Right hindlimb (tissue), 1 donor: ENCODE data around the gene MTFP1.
"Not testable (repeated sequence)": the region's sequence is repeated elsewhere in the genome, so short reads cannot be mapped to it uniquely, and the experiment has no call there.

ENCODE experiments used
- DNase-seq: peaks from one replicate; pipeline ENCODE4 v3.0.0-alpha.2; 2018

The MTFP1 gene, protein sequence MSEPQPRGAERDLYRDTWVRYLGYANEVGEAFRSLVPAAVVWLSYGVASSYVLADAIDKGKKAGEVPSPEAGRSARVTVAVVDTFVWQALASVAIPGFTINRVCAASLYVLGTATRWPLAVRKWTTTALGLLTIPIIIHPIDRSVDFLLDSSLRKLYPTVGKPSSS

DNA sequence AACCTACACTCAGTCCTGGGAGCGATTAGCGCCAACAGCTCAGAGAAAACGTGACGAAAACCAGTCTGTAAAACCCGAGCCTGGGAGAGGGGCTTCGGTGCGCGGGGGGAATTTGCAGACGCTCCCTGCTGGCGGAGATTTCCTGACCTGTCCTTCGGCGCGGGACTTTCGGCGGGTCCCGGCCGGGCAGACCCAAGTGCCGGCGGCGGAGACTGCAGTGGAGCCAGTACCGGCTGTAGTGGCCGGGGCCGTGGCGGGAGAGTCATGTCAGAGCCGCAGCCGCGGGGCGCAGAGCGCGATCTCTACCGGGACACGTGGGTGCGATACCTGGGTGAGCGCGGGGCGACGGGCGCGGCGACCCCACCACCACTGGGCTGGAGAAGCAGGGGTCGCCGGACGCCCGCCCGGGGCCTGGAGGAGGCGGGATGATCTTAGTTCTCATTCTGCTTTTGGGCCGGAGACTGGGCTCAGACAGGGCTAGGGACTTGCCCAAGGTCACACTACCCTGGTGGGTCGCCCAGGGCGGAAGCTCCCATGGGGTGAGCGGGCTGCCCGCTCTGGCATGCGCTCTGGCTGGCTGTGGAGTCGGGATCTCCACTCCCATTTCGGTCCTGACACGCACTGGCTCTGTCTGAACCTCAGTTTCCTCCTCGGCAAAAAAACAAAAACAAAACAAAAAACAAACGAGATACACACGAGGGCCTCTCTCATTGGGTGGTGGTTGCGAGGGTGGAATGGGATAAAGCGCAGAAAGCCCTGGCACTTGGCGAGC is at the start of gene MTFP1:
Gene MTFP1 (plus strand): TSS at position 153 of the 772 bp plus-strand sequence. CDS start 112 bp downstream, at position 265.
- peak; percentile 83 for DNase-seq

DNA sequence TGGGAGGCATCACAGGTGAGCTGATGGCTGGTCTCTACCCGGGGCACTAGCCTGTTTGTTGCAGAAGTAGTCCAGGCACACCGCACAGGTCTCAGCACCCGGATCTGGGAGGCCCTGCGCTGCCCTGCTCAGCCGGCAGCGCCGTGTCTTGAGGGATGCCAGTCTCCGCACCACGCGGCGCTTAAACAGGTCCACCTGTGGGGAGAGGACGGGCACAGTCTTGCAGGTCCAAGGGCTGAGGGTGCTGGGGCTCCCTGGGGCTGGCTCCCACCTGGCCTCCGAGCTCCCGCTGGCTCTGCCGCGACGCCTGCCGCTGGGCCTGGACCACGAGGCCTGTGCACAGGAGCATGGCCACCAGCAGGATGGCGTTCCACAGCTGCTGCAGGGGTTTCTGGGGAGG is 45.6 kb upstream of the MTFP1 start:
- DNase-seq, result no peak

DNA sequence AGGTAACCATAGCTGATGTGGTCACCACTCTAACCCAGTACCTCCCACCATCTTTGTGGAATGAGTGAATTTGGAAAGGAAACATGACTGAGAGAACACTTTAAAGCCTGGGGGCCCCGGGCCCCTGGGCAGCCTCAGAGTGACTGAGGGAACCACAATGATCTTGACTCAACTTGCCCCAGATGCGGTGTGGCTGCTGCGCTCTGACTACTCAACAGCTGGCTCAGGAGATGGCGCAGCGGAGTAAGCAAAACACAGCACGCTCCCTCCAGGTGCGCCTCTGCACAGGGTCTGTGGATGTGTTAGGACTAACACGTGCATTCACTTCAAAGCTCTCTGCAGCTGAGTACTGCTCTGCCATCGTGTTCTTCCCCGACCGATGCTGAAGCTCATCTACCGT is 44.3 kb upstream of the MTFP1 start:
- DNase-seq, result no peak

- no peak for DNase-seq
Observed at GRCh38 chr22:30382340-30382739, 43.2 kb upstream of the MTFP1 start.

- no peak for DNase-seq
Observed at GRCh38 chr22:30383061-30383460, 42.5 kb upstream of the MTFP1 start.

- no peak for DNase-seq
Observed at GRCh38 chr22:30385942-30386341, 39.6 kb upstream of the MTFP1 start.

DNA sequence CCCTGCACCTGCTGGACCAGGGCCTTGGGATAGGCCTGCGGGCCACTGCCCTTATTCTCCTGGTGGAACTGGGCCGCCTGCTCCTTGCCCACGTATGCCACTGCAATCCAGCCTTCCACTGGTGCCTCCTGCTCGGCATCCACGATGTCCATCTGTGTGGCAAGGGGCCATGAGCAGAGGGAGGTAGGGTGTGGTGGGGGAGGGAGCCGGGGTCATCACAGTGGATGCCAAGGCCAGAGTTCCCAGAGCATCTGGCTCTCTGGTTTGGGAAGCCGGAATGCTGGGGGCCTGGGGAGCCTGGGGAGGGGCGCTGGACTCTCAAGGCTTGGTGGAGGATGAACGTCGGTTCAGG is 39.0 kb upstream of the MTFP1 start:
- no peak for DNase-seq

DNA sequence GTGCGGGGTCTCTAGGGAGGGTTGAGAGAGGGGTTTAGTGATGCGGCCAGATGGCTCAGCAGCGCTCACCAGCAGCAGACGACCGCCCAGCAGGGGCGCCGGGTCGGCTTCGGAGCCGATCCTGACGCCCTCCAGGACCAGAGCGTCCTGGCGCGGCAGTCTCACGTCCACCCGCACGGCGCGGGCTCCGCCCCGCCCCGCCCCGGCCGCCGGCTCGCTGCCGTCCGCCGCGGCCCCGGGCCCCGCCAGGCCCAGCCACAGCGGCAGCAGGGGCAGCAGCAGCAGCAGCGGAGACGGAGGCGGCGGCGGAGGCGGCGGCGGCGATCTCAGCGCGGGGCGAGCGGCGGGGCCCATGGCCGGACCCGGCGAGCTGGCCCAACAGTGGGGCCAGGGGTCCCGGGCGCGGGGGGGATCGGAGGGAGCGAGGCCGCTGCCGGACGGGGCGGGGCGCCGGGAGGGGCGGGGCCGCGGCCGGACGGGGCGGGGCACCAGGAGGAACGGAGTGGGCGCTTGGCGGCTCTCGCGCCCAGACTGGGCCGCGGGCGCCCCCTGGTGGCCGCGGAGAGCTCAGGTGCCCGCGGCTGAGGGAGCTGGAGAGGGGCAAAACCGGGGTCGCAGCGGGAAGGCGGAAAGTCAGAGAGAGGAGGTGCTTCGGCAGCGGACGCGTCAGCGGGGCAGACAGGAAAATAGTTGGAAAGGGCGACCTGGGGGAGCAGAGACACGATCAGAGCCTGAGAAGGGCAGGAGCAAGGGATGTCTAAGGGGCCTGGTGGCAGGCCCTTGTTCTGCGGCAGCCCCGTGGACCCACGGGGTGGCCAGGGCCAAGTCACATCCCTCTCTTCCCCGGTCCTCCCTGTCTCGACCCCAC is 38.4 kb upstream of the MTFP1 start, which contains the start of gene RNF215:
Gene RNF215 (minus strand): TSS at position 452 of the 868 bp plus-strand sequence. CDS start 98 bp downstream, at position 354.
- peak; percentile 90 for DNase-seq

DNA sequence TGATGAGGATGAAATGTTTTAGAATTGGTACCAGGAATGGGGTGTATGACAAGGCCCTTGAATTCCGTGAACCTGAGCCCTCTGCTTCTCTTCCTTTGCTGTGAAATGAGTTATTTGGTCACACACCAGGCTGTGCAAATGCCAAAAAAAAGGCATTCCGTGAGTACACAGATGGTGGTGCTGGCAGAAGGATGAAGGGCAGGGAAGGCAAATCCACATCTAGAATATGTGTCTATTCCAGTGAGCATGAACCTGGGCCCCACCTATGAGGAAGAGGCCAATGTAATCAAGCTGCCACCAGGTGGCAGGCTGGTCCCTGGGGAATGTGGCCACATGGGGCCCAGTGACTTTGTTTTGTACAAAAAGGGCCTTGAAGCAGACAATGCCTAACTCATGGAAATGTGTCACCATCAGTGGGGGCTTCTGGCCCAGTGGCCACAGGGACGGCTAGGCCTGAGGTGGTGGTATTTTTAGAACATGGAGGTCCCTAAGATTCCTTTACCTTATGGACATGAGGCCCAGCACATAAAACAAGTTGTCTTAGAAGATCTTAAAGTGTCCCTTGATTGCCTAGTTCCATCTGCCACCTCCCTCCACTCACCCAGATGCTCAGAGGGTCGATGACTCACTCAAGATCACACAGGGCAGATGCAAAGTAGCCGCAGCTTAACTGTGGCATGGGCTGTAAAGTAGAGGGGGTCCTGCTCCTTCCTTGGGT is 34.4 kb upstream of the MTFP1 start:
- no peak for DNase-seq

- DNase-seq, result no peak
Observed at GRCh38 chr22:30392661-30393321, 32.8 kb upstream of the MTFP1 start.

DNA sequence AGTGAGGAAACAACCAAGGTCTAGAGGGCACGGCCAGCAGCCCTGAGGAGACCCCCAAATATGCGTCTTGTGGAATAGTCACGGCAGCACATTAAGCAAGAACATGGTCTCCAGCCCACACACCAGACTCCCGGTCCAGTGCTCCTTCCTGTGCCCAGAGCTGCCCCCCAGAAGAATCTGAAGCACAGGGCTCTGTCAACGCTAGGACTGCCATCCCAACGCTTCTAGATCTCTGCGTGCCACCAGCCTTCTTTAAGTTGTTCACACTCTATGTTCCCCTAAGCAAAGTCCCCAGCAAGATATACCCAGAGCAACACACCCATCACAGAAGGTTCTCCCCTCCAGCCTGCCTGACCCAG is 32.3 kb upstream of the MTFP1 start:
- no peak for DNase-seq

- DNase-seq, result no peak
Observed at GRCh38 chr22:30393885-30394284, 31.7 kb upstream of the MTFP1 start.

- DNase-seq, result peak; percentile 76
Observed at GRCh38 chr22:30396871-30397655, 28.5 kb upstream of the MTFP1 start, which contains the start of gene SEC14L2. SEC14L2 (plus strand) TSS chr22:30397018; CDS start chr22:30397117, 99 bp downstream.

DNA sequence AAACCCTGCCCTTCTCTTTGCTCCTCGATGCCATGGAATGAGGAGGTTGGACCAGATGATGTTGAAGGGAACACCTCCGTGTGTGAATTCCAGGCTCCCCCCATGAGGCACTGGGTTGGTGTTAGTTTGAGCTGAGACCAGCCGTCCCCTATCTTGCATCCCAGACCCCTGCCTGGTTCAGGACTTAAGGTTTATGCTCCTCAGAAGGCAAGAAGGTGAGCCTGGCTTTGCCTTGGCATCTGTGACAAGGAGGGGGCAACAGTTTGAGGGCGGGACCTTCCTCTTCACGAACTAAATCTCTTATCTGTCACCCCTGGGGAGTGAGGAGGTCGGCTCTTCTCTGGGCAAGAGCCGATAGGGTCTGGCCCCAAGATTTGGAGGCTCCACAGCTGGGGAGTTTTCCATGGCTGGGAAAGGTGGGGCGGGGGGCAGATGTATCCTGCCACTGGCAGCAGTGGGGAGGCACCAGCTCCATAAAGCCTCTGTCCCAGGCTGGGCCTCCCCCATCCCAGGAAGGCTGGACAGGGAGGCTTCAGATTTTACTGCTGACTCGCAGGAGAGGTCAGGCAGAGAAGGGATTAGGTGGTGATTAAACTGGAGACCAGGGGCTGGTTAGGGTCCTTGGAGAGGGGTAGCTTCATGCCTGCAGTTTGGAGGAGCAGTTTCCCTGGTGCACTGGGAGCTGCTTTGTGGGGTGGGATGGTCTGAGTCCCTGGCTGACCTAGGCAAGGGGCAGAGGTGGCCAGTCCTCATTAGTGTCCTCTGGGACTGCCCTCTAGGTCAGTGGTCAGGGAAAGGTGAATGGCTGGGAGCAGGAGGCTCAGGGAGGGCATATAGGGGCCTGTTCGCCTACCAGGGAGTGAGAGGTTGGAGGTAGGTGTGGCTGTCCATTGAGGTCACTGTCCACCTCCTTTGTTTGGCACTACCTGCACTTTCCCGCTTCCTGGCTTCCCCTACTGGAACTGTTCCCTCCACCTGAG is 27.6 kb upstream of the MTFP1 start:
- no peak for DNase-seq

DNA sequence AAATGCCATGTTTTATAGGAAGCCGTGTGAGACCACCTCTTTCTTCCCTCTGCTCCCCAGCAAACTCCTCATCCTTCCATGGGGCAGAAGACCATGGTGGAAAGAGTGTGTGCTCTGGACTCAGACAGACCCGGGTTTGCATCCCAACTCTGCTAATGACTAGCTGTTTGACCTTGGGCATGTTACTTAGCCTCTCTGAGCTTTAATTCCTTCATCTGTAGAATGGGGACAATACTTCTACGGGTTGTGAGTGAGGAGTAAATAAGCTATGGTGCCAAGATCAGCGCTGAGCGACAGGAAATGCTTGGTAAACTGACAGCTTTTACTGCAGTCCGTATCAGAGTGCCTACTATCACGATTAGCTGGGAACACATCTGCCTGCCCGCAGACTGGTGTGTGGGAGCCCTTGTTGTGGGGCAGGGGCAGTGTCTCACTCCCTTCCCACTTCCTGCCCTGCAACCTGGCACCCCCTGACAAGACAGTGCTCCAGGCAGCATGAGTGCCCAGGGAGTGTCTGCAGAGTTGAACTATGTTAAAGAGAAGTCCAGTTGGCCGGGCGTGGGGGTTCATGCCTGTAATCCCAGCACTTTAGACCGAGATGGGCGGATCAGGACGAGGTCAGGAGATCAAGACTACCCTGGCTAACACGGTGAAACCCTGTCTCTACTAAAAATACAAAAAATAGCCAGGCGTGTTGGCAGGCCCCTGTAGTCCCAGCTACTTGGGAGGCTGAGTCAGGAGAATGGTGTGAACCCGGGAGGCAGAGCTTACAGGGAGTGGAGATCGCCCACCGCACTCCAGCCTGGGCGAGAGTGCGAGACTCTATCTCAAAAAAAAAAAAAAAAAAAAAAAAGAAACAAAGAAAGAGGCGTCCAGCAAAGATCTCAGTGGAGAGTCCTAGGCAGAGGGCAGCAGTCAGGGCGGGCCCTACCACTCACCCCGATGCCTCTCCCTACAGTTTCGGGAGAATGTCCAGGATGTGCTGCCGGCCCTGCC is 26.6 kb upstream of the MTFP1 start:
- DNase-seq, result no peak

DNA sequence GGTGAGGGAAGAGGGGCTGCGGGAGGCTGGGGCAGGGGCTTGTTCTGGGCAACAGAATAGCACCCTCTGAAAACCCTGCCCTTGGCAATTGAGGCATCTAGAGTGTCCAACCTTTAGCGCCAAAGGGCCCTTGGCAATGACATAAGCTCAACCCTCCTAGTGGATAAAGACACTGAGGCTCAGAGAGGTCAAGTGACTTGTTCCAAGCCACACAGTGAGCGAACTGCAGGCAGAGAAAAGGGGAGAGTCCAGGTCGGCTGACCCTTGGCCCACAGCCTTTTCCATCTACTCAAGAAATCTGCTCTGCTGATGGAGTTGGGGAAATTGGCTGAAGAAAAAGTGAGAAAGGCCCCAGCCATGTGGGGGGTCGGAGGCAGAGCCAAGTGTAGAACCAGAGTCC is 25.9 kb upstream of the MTFP1 start:
- no peak for DNase-seq

GRCh38 chr22:30400159-30400558 is 25.4 kb upstream of the MTFP1 start:
- no peak for DNase-seq

DNA sequence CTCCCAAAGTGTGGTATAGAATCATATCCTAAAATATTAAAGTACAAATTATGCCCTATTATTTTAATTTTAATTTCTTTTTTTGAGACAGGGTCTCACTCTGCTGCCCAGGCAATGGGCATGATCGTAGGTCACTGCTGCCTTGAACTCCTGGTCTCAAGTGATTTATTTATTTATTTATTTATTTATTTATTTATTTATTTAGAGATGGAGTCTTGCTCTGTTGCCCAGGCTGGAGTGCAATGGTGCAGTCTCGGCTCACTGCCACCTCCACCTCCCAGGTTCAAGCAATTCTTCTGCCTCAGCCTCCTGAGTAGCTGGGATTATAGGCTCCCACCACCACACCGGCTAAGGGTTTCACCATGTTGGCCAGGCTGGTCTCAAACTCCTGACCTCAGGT is 24.5 kb upstream of the MTFP1 start:
- not testable (repeated sequence) for DNase-seq
